ENCODE results near the gene ARVCF. TPM values are rescaled to one million over a fixed set of nuclear protein-coding genes. Genes with fewer than 3 reads are reported as not detected.

Gene ARVCF
- total and polyA plus RNA-seq, 2 donors (not counting 3 experiments of a cell fraction or from before 2014, with no cell fraction given) = 81.3 to 105 TPM

DNA sequence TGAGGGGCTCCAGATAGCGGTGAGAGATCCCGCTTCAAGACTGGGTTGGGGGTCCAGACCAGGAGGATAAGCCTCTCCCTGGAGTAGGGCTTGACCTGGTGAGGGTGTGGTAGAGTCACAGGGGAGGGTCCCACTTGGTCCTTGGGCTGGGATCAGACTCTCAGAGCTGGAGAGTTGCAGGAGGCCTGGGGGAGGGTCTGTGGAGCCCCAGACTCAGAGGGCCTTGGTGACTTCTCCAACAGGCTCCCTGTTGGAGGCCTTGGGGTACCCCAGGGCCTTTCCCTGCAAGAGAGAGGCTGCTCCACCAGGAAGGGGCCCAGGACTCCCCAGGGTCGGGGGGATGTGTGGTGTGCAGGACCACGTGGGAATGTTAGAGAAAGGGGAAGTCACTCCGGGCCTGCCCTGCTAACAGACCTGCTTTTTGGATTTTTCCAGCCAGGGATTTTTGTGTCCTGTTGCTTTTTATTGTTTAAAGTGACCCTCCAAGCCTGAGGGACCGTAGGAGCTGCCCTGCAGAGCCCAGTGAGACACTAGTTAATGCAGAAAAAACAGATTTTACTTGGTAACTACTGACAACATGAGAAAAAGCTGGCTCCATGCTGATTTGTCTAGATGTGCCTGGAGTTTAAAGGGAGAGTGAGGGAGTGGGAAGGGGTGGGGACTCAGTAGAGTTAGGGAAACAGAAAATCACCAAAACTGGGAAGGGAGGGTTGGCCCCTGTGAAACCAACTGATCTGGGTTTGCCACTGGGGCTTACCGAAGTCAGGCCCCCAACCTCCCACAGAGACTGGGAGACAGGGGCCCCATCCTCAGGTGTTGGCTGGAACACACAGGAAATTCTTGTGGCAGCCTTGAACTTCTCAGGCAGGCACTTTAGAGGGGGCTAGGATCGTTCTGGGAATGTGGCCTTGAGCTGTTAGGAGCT is 74.2 kb downstream of the ARVCF start:
- H3K4me1 ChIP-seq (ENCODE audit: control insufficient read depth, extremely low read depth, insufficient read depth, low read length) = peaks cover 47% of the 10 kb centered on the region
- peak overlapping the region; percentile 77 for H3K27ac ChIP-seq (ENCODE audit: insufficient read depth, low read depth, low read length)
- no peak overlapping the region for H2AFZ ChIP-seq (ENCODE audit: low read depth, low read length)
- peak overlapping the region; percentile 45 to 86 (median 83) for H3K4me3 ChIP-seq (replicated peaks in 1 of 3; ENCODE audit: insufficient read depth in 1 of 3, low read depth in 1 of 3, low read length in 3 of 3)
- TSS peak; percentile 42 for BruUV-seq (replicated peaks)
- no peaks in the 10 kb centered on the region for H3K9me1 ChIP-seq (replicated peaks; ENCODE audit: control insufficient read depth, extremely low read depth, insufficient read depth, low read length)
- CTCF ChIA-PET = interaction anchor here (1.1 to 2.6 kb wide), 6 partner anchors 11 to 218 kb away, joined by 3 to 15 read pairs (median 7); no protein-coding TSS in a partner anchor
- no peaks in the 10 kb centered on the region for H3K36me3 ChIP-seq (ENCODE audit: control insufficient read depth in 2 of 2, extremely low read depth in 1 of 2, insufficient read depth in 2 of 2, low read length in 2 of 2)
- H3K9ac ChIP-seq (replicated peaks; ENCODE audit: extremely low read depth, insufficient read depth, low read length) = peak overlapping the region; percentile 88
- H4K20me1 ChIP-seq (replicated peaks; ENCODE audit: control insufficient read depth, extremely low read depth, insufficient read depth, low read length) = no peaks in the 10 kb centered on the region
- dilution Hi-C loops (cut with MboI; ENCODE audit: extremely low pct_ligation_motif_present, low sequenced_read_pairs) = no loop called here
- H3K9me3 ChIP-seq (replicated peaks; ENCODE audit: control insufficient read depth, insufficient read depth, low read length) = no peaks in the 10 kb centered on the region
- peak; percentile 55 for DNase-seq (ENCODE audit: low read depth, low spot score)
- no peak for FAIRE-seq
- POLR2A ChIA-PET = interaction anchor here (2.6 kb wide), 1 partner anchor 12 kb away, joined by 7 read pairs; no protein-coding TSS in a partner anchor
- peak overlapping the region; percentile 89 for H3K4me2 ChIP-seq (ENCODE audit: insufficient read depth, low read length)
- TF ChIP-seq, protein P1, sequence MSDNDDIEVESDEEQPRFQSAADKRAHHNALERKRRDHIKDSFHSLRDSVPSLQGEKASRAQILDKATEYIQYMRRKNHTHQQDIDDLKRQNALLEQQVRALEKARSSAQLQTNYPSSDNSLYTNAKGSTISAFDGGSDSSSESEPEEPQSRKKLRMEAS (IDR thresholded peaks at IDR 0.05; ENCODE audit: insufficient read depth, insufficient read length) = peak; percentile 39
- TF ChIP-seq FOS (IDR thresholded peaks at IDR 0.05; ENCODE audit: borderline replicate concordance, insufficient read depth, low read length) = no peak
- intact Hi-C loops (cut with micrococcal nuclease) = loop anchor here (1.0 kb wide), 2 partner anchors 50 to 88 kb away; partner anchors contain the start of genes GNB1L and RTL10
- H3K79me2 ChIP-seq (ENCODE audit: control insufficient read depth, insufficient read depth, low read length) = peaks cover 57% of the 10 kb centered on the region
- H3K27me3 ChIP-seq (ENCODE audit: control insufficient read depth in 2 of 2, insufficient read depth in 2 of 2, low read length in 2 of 2) = no peaks in the 10 kb centered on the region

DNA sequence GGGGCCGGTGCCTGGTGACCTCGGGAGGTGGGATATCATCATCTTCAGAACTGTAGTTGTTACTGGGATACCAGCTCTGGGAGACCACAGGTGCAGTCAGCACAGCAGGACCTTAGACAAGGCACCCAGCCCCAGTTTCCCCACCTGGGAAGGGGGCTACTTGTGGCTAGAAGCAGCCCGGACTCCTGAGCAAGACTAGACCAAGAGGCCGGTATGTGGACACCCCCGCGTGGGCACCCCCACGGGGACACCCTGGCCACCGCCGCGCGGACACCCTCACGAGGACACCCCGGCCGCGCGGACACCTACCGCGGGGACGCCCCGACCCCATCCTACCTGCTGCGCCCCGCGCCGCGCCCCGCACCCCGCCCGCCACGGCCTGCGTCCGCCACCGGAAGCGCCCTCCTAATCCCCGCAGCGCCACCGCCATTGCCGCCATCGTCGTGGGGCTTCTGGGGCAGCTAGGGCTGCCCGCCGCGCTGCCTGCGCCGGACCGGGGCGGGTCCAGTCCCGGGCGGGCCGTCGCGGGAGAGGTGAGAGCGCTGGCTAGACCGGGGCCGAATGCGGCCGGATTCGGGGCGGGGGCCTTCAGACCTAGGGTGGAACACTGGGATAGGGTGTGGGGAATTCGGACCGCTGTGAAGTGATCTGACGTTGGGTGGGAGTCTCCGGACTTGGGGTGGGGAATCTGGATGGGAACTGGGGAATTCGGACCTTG is 75.1 kb downstream of the ARVCF start, which contains the start of the genes COMT and TXNRD2:
TSS of gene COMT (plus strand) at position 408 of the 718 bp plus-strand sequence. CDS start 20,755 bp downstream, outside the sequence.
TSS of gene TXNRD2 (minus strand) at position 454 of the 718 bp plus-strand sequence. CDS start at position 439, 15 bp downstream.
- Histone ChIP-seq H3K79me2 (ENCODE audit: control insufficient read depth, insufficient read depth, low read length) (peaks cover 56% of the 10 kb centered on the region), H3K4me2 (ENCODE audit: insufficient read depth, low read length) (peak within 1 kb of the TSS; percentile 89), H3K36me3 (ENCODE audit: control insufficient read depth in 2 of 2, extremely low read depth in 1 of 2, insufficient read depth in 2 of 2, low read length in 2 of 2) (no peaks in the 10 kb centered on the region), H3K9ac (replicated peaks; ENCODE audit: extremely low read depth, insufficient read depth, low read length) (peak within 1 kb of the TSS; percentile 88), H3K4me1 (ENCODE audit: control insufficient read depth, extremely low read depth, insufficient read depth, low read length) (peaks cover 41% of the 10 kb centered on the region), H3K4me3 (replicated peaks in 1 of 3; ENCODE audit: insufficient read depth in 1 of 3, low read depth in 1 of 3, low read length in 3 of 3) (peak within 1 kb of the TSS; percentile 45 to 86 (median 83)), H4K20me1 (replicated peaks; ENCODE audit: control insufficient read depth, extremely low read depth, insufficient read depth, low read length) (no peaks in the 10 kb centered on the region), H2AFZ (ENCODE audit: low read depth, low read length) (peak within 1 kb of the TSS; percentile 87), H3K9me1 (replicated peaks; ENCODE audit: control insufficient read depth, extremely low read depth, insufficient read depth, low read length) (no peaks in the 10 kb centered on the region), H3K27me3 (ENCODE audit: control insufficient read depth in 2 of 2, insufficient read depth in 2 of 2, low read length in 2 of 2) (no peaks in the 10 kb centered on the region), H3K27ac (ENCODE audit: insufficient read depth, low read depth, low read length) (peak within 1 kb of the TSS; percentile 84), H3K9me3 (replicated peaks; ENCODE audit: control insufficient read depth, insufficient read depth, low read length) (no peaks in the 10 kb centered on the region)
- TF ChIP-seq MYC (IDR thresholded peaks at IDR 0.05; ENCODE audit: low read depth, low read length) (no peak), JUN (IDR thresholded peaks at IDR 0.05; ENCODE audit: borderline replicate concordance, insufficient read depth, insufficient read length, low read depth) (no peak), EZH2 (IDR thresholded peaks at IDR 0.05; ENCODE audit: borderline replicate concordance, low read depth, low read length, severe bottlenecking) (no peak), POLR2AphosphoS5 (IDR thresholded peaks at IDR 0.05; ENCODE audit: insufficient read depth, low read depth, low read length) (peak; percentile 88), POLR2A (IDR thresholded peaks at IDR 0.05; ENCODE audit: low read depth, low read length) (peak; percentile 82), GATA2 (IDR thresholded peaks at IDR 0.05; ENCODE audit: insufficient read depth, insufficient read length, low read depth, low read length) (no peak), FOS (IDR thresholded peaks at IDR 0.05; ENCODE audit: borderline replicate concordance, insufficient read depth, low read length) (no peak)
- TF ChIP-seq, protein P2, sequence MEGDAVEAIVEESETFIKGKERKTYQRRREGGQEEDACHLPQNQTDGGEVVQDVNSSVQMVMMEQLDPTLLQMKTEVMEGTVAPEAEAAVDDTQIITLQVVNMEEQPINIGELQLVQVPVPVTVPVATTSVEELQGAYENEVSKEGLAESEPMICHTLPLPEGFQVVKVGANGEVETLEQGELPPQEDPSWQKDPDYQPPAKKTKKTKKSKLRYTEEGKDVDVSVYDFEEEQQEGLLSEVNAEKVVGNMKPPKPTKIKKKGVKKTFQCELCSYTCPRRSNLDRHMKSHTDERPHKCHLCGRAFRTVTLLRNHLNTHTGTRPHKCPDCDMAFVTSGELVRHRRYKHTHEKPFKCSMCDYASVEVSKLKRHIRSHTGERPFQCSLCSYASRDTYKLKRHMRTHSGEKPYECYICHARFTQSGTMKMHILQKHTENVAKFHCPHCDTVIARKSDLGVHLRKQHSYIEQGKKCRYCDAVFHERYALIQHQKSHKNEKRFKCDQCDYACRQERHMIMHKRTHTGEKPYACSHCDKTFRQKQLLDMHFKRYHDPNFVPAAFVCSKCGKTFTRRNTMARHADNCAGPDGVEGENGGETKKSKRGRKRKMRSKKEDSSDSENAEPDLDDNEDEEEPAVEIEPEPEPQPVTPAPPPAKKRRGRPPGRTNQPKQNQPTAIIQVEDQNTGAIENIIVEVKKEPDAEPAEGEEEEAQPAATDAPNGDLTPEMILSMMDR (IDR thresholded peaks at IDR 0.05; ENCODE audit: extremely low read depth in 1 of 2, insufficient read depth in 1 of 2, low read depth in 1 of 2, low read length in 2 of 2) = no peak
- TF ChIP-seq, protein P1 (IDR thresholded peaks at IDR 0.05; ENCODE audit: insufficient read depth, insufficient read length) = no peak
- ChIA-PET POLR2A (interaction anchor here (0.7 to 2.6 kb wide), 2 partner anchors 13 to 287 kb away, joined by 6 to 7 read pairs; no protein-coding TSS in a partner anchor), CTCF (interaction anchor here (0.8 to 2.6 kb wide), 4 partner anchors 12 to 211 kb away, joined by 3 to 15 read pairs (median 8); no protein-coding TSS in a partner anchor)
- DNase-seq (ENCODE audit: low read depth, low spot score) (peak; percentile 57), FAIRE-seq (no peak)
- intact Hi-C loops (cut with micrococcal nuclease) = loop anchor here (1.0 kb wide), 1 partner anchor 87 kb away; the partner anchor contains the start of genes GNB1L and RTL10
- dilution Hi-C loops (cut with MboI; ENCODE audit: extremely low pct_ligation_motif_present, low sequenced_read_pairs) = no loop called here
- TSS peak; percentile 4 for BruUV-seq (replicated peaks)

Data from endothelial cell of umbilical vein (primary cell).